Keratinocyte (primary cell): ENCODE data around the gene CDR2L. TPM values are rescaled to one million over a fixed set of nuclear protein-coding genes. Genes with fewer than 3 reads are reported as not detected.

ENCODE experiments used
- DNase-seq: peaks from one replicate; pipeline ENCODE4 v3.0.0-alpha.2; 2011; ENCODE audit warnings: low read depth, missing footprints, low spot score
- FAIRE-seq: peaks from 2 replicates; lab custom pipeline; 2011; peaks lifted over from hg19 to GRCh38; lab: Jason Lieb, UNC
- H2AFZ ChIP-seq: 2 replicates; pipeline ENCODE4 v1.6.0; 2012; ENCODE audit warnings: low read length, control low read depth, inconsistent platforms; ENCODE audit not compliant: control insufficient read depth
- H3K27ac ChIP-seq: 2 replicates; pipeline ENCODE4 v1.5.1; 2011; ENCODE audit warnings: low read length; ENCODE audit not compliant: control insufficient read depth, insufficient read depth
- H3K27me3 ChIP-seq: 3 replicates; pipeline ENCODE4 v1.6.0; 2011; ENCODE audit warnings: low read length; ENCODE audit not compliant: control insufficient read depth, insufficient read depth; ENCODE audit errors: extremely low read depth
- H3K36me3 ChIP-seq, 2 experiments: 2 replicates in 1 of 2; 3 replicates in 1 of 2; pipeline ENCODE4 v1.5.1; 2011; ENCODE audit warnings: low read length in 2 of 2, mild to moderate bottlenecking in 1 of 2; ENCODE audit not compliant: control insufficient read depth in 2 of 2, insufficient read depth in 2 of 2; ENCODE audit errors: extremely low read depth in 1 of 2
- H3K4me1 ChIP-seq: 3 replicates; pipeline ENCODE4 v1.5.1; 2011; ENCODE audit warnings: low read length; ENCODE audit not compliant: control insufficient read depth, insufficient read depth; ENCODE audit errors: extremely low read depth
- H3K4me2 ChIP-seq: 3 replicates; pipeline ENCODE4 v1.6.0; 2011; ENCODE audit warnings: low read depth, low read length; ENCODE audit not compliant: control insufficient read depth, insufficient read depth; ENCODE audit errors: extremely low read depth
- H3K4me3 ChIP-seq, 3 experiments: fragments of 200-600 bp in 1 of 3; sonication (generic) in 1 of 3; 2 replicates in 2 of 3; 3 replicates in 1 of 3; pipeline ENCODE4 v1.5.1; 2011 to 2016; ENCODE audit warnings: low read length in 3 of 3, mild to moderate bottlenecking in 3 of 3, control low read depth in 2 of 3, inconsistent platforms in 1 of 3, low read depth in 1 of 3, mixed read lengths in 1 of 3, mixed run types in 1 of 3, moderate library complexity in 1 of 3; ENCODE audit not compliant: control insufficient read depth in 2 of 3, insufficient read depth in 2 of 3; ENCODE audit errors: extremely low read depth in 1 of 3
- H3K79me2 ChIP-seq: 2 replicates; pipeline ENCODE4 v1.6.0; 2012; ENCODE audit warnings: low read length; ENCODE audit not compliant: control insufficient read depth, insufficient read depth
- H3K9ac ChIP-seq: 3 replicates; pipeline ENCODE4 v1.6.0; 2011; ENCODE audit warnings: low read length; ENCODE audit not compliant: control insufficient read depth, insufficient read depth; ENCODE audit errors: extremely low read depth
- H3K9me1 ChIP-seq: 3 replicates; pipeline ENCODE4 v1.6.0; 2011; ENCODE audit warnings: low read length; ENCODE audit not compliant: control insufficient read depth, insufficient read depth; ENCODE audit errors: extremely low read depth
- H3K9me3 ChIP-seq: 2 replicates; pipeline ENCODE4 v1.5.1; 2012; ENCODE audit warnings: low read depth, low read length; ENCODE audit not compliant: control insufficient read depth
- H4K20me1 ChIP-seq: 3 replicates; pipeline ENCODE4 v1.6.0; 2011; ENCODE audit warnings: low read length; ENCODE audit not compliant: control insufficient read depth, insufficient read depth; ENCODE audit errors: extremely low read depth
- CTCF ChIP-seq, 3 experiments: IDR thresholded peaks in 1 of 3; conservative IDR thresholded peaks in 1 of 3; optimal IDR thresholded peaks in 1 of 3; 2 replicates in 2 of 3; 3 replicates in 1 of 3; pipeline versions ENCODE3 to v1.5.1; 2011; ENCODE audit warnings: low read length in 3 of 3, mild to moderate bottlenecking in 3 of 3, moderate library complexity in 2 of 3, control low read depth in 1 of 3, inconsistent platforms in 1 of 3; ENCODE audit not compliant: insufficient read depth in 2 of 3; ENCODE audit errors: extremely low read depth in 1 of 3
- EZH2 ChIP-seq: IDR thresholded peaks from one replicate; pipeline ENCODE4 v1.6.1; 2012; ENCODE audit warnings: inconsistent platforms, mild to moderate bottlenecking, low read length, moderate library complexity
- dilution Hi-C: fragments of 300-500 bp; cut with MboI; formaldehyde crosslinking; loops from one replicate; pipeline ENCODE4 v1.7.0; 2020; ENCODE audit warnings: low sequenced_read_pairs; ENCODE audit not compliant: extremely low pct_ligation_motif_present
- polyA plus RNA-seq, 5 experiments: library from polyadenylated mRNA; depleted of rRNA in 3 of 5; stranded (reverse) in 3 of 5; stranded (forward) in 1 of 5; unstranded in 1 of 5; fragments of >200 nt; gene quantifications; 1 replicate in 1 of 5; 2 replicates in 3 of 5; 3 replicates in 1 of 5; pipeline versions ENCODE4 v1.2.1 to v1.2.3, GENCODE V29; 2011 to 2012; ENCODE audit warnings: missing spikeins in 2 of 5, low read depth in 1 of 5, low replicate concordance in 1 of 5

Gene CDR2L
- polyA plus RNA-seq, 1 donor (not counting 4 experiments of a cell fraction or from before 2014, with no cell fraction given): 7.1 TPM

GRCh38 chr17:74998783-74999182 lies 11.4 kb downstream of the CDR2L start:
- Histone ChIP-seq H2AFZ (no peak overlapping the region), H3K79me2 (no peaks in the 10 kb centered on the region), H3K36me3 (peaks cover 4 to 26% of the 10 kb centered on the region in 2 experiments), H3K4me1 (peaks cover 9% of the 10 kb centered on the region), H3K4me2 (no peak overlapping the region), H3K27me3 (no peaks in the 10 kb centered on the region), H3K9me1 (peaks cover 2% of the 10 kb centered on the region), H3K9ac (no peak overlapping the region), H3K9me3 (no peaks in the 10 kb centered on the region), H3K4me3 (no peak overlapping the region), H4K20me1 (no peaks in the 10 kb centered on the region), H3K27ac (no peak overlapping the region)
- no peak for DNase-seq
- no peak for FAIRE-seq
- dilution Hi-C loops: no loop called here
- TF ChIP-seq CTCF (optimal IDR thresholded peaks at IDR 0.05 in 1 of 3, IDR thresholded peaks at IDR 0.05 in 1 of 3, conservative IDR thresholded peaks at IDR 0.05 in 1 of 3; ENCODE audit: extremely low read depth in 1 of 3, insufficient read depth in 2 of 3, low read length in 3 of 3) (no peak), EZH2 (no peak)

DNA sequence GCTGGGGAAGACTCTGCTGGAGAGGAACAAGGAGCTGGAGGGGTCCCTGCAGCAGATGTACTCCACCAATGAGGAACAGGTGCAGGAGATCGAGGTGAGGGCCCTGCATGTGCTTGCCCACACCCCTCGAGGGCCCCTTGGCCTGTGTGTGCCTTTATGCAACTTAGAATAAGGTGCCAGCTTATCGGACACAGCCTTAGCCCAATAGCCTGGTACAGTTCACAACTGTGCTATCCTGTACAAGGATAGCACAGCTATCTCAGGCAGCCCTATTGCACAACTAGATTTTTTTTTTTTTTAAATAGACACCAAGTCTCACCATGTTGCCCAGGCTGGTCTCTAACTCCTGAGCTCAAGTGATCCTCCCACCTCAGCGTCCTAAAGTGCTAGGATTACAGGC lies 12.1 kb downstream of the CDR2L start:
- Histone ChIP-seq H3K4me1 (peaks cover 1% of the 10 kb centered on the region), H3K27ac (no peak overlapping the region), H3K79me2 (no peaks in the 10 kb centered on the region), H3K9ac (no peak overlapping the region), H4K20me1 (no peaks in the 10 kb centered on the region), H2AFZ (no peak overlapping the region), H3K9me3 (no peaks in the 10 kb centered on the region), H3K9me1 (no peaks in the 10 kb centered on the region), H3K36me3 (peaks cover 4 to 30% of the 10 kb centered on the region in 2 experiments), H3K4me3 (no peak overlapping the region), H3K27me3 (no peaks in the 10 kb centered on the region), H3K4me2 (no peak overlapping the region)
- dilution Hi-C loops: no loop called here
- no peak for TF ChIP-seq CTCF (optimal IDR thresholded peaks at IDR 0.05 in 1 of 3, IDR thresholded peaks at IDR 0.05 in 1 of 3, conservative IDR thresholded peaks at IDR 0.05 in 1 of 3; ENCODE audit: extremely low read depth in 1 of 3, insufficient read depth in 2 of 3, low read length in 3 of 3)
- TF ChIP-seq EZH2: no peak
- DNase-seq: no peak
- no peak for FAIRE-seq
